GM12892 (cell line): ENCODE results near the gene MAGEB17.

ENCODE experiments used
- POLR2A ChIP-seq: IDR thresholded peaks from 2 replicates; pipeline ENCODE4 v1.6.1; 2011; ENCODE audit warnings: low read depth, low read length, control low read depth
- POLR2AphosphoS5 ChIP-seq: IDR thresholded peaks from 2 replicates; pipeline ENCODE4 v1.6.1; 2011; ENCODE audit warnings: low read depth, low read length, control low read depth

DNA sequence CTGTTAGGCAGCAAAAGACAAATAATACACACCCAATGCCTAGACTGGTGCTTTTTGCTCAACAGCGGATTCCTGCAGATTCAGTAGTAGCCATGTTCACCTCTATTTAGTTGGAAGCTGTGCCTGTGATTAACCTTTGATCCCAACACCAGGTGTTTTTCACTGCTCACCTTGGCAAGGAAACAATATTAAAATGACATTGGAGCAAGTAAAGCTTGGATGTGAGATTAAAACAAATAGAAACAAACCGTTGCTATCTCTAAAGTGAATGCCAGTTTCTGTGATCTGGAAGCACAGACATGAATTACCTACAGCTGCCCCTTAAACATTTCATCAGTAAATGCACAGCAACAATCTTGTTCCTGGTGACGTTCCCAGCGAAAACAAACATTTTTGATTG is 35.7 kb downstream of the MAGEB17 start:
- TF ChIP-seq POLR2AphosphoS5 (no peak), POLR2A (no peak)
